Stimulated activated CD4-positive, alpha-beta T cell treated with anti-CD3 and anti-CD28 coated beads, Interleukin-12 subunit alpha, Interleukin-12 subunit beta, amount 100 ng/mL, for 4 hours (primary cell): ENCODE data around the gene ZSCAN29.

ENCODE experiments used
- DNase-seq: peaks from one replicate; pipeline ENCODE4 v3.0.0-alpha.2; 2020

Gene ZSCAN29

GRCh38 chr15:43346305-43346704 lies 24.5 kb downstream of the ZSCAN29 start:
- no peak for DNase-seq

- DNase-seq, result no peak
These were observed 40.1 kb downstream of the ZSCAN29 start for GRCh38 chr15:43330780-43331087.

GRCh38 chr15:43329960-43330779 lies 40.7 kb downstream of the ZSCAN29 start, which contains the start of gene LCMT2:
LCMT2 (minus strand) TSS chr15:43330573; CDS start chr15:43330489, 84 bp downstream.
- DNase-seq, result peak; percentile 83

- DNase-seq, result peak; percentile 6
These were observed 41.5 kb downstream of the ZSCAN29 start for GRCh38 chr15:43329217-43329959.

DNA sequence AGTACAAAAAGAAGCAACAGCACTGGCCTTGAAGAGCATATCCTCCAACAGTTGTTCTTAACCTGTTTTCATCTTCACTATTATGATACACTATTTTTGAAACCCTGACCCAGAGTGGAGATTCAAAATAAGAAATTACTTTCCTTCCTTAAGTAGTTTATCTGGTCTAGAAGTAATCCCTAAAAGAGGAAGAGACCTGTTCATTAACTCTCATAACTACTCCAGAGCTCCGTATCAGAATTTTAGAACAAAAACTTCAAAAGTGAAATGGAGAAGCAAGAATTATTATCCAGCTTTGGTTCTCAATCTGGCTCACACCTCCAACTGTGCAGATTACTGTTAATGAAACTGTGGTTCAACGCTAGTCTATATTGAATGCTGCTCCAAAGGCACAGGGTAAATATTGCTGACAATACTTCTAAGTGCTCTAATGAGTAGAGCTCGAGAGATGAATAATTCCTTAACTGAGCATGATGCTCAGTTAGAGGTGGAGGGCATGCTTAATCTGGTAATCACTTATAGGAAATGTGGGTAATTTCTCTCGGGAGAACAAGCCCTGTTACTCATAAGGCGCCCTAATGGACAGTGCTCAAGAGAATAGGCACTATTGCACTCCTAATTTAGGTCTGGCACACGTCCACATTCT lies 45.7 kb downstream of the ZSCAN29 start:
- no peak for DNase-seq

GRCh38 chr15:43318990-43319771 lies 51.7 kb downstream of the ZSCAN29 start:
- DNase-seq, result no peak

GRCh38 chr15:43317566-43318184 lies 53.2 kb downstream of the ZSCAN29 start:
- DNase-seq, result no peak

- no peak for DNase-seq
These were observed 53.9 kb downstream of the ZSCAN29 start for GRCh38 chr15:43316971-43317346.

GRCh38 chr15:43316016-43316970 lies 54.5 kb downstream of the ZSCAN29 start:
- no peak for DNase-seq

DNA sequence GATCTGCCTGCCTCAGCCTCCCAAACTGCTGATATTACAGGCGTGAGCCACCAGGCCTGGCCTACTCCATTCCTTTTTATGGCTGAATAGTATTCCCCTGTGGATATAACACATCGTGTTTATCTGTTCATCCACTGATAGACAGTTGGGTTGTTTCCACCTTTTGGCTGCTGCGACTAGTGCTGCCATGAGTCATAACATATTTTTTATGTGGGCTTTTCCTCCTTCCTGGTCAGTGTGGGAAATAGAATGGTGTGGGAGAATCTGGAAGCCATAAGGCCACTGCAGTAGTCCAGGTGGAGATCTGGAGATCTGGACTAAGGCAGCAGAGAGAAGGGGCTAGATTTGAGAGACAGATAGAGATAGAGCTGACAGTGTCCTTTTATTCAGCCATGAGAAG lies 56.7 kb downstream of the ZSCAN29 start:
- no peak for DNase-seq

- DNase-seq, result no peak
These were observed 58.5 kb downstream of the ZSCAN29 start for GRCh38 chr15:43312378-43312777.
